NCI-H1105 treated with DMSO at 0.1 percent for 48 hours (cell line): Measurements from ENCODE around the gene WFDC12.
"Not testable (repeated sequence)": the region's sequence is repeated elsewhere in the genome, so short reads cannot be mapped to it uniquely, and the experiment has no call there.

Source experiments
- DNase-seq: peaks from one replicate; lab custom pipeline; 2025; lab: John Stamatoyannopoulos, UW

The WFDC12 gene, protein sequence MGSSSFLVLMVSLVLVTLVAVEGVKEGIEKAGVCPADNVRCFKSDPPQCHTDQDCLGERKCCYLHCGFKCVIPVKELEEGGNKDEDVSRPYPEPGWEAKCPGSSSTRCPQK

GRCh38 chr20:45124365-45124764 lies at the start of gene WFDC12:
TSS of gene WFDC12 (minus strand) at chr20:45124465. CDS start at chr20:45124447, 18 bp downstream.
- DNase-seq: no peak

DNA sequence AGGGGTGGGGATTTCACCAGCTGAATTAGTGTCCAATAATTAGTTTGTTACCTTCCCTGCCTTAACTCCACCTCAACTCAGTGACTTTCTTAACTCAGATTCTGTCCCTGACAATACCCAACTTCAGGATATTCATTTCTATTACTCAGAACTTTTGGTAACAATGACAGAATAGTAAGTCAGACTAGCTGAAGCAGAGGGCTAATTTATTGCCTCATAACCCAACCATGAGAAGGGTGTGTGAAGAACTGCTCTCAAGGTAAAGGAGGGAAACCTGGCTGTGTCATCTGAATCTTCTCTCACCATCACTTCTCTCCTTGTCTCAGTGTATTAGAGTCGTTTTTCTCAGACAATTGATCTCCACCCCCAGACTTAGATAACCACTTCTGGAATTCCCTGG lies 49.3 kb upstream of the WFDC12 start:
- no peak for DNase-seq

- no peak for DNase-seq
These were observed 40.6 kb upstream of the WFDC12 start for GRCh38 chr20:45164906-45165305.

DNA sequence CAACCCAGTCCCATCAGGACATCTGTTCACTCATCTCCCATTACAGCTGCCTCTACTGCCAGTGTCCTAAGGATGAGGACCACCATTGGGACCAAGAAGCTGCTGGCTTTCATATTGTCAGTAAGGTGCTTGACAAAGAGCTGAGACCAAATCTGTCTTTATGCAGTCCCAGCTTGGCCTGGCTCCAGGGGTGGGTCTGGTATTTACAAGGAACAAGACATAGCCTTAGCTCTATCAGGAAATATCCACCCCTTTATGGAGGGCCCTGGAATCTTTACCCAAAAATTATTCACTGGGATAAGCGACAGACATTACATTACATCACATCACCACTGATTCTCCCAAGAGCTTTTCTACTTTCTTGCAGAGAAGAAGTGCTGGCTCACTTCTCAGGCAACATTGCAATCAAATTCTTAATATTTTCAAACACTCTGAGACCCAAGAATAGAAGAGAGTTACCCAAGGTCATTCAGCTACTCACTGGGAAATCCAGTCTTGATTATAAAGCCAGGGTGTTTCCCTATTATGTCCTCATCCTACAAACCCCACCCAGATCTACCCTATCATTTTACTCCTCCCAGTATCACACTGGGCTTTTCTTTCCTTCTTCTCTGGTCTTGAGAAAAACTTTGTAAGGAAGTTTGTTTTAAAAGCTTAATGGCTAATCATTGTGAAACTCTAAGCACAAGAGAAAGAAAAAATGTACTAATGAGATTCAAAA lies 39.0 kb upstream of the WFDC12 start:
- DNase-seq: no peak

DNA sequence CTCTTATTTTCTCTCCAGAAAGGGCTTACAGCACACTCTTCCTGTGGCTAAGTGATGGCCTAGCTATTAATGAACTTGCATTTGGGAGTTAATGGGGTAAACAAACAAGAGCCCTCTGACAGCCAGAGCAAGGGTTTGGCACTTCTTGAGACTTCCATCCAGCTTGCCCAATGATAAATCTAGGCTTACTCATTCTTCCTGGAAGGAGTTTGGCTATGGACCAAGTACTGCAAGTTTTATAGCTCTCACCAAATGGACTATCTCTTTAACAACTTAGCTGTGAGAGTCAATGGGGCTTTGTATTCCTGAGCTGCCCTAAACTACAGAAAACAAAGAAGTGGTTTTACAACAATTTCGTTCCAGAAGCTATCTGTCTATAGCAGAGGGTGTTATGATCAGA lies 33.7 kb upstream of the WFDC12 start:
- DNase-seq: peak; percentile 36

- DNase-seq: no peak
These were observed 32.4 kb upstream of the WFDC12 start for GRCh38 chr20:45156713-45157112.

DNA sequence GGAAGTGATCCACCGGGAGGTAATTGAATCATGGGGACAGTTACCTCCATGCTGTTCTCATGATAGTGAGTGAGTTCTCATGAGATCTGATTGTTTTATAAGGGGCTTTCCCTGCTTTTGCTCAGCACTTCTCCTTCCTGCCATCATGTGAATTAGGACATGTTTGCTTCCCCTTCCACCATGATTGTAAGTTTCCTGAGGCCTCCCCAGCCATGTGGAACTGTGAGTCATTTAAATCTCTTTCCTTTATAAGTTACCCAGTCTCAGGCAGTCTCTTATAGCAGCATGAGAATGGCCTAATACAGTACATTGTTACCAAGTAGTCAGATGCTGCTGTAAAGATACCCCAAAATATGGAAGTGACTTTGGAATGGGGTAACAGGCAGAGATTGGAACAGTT lies 30.5 kb upstream of the WFDC12 start:
- DNase-seq: not testable (repeated sequence)

- no peak for DNase-seq
These were observed 29.9 kb upstream of the WFDC12 start for GRCh38 chr20:45154183-45154582.

DNA sequence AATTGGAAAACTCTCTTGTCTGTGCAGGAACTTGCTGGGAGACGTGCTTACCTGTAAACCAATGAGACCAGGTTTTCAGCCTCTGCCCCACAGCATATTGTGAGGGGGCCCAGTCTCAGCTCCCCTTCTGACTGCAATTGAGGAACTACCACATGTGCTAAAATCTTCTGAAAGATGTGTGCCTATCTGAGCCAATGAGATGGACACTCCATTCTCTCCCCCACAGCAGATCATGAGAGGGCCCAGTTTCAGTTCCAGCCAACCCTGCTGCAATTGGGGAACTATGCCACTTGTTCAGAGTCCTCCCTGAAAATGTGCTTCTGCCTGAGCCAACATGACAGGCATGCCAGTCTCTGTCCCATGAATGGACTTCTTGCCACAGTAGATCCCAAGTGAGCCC lies 29.5 kb upstream of the WFDC12 start:
- DNase-seq: no peak

DNA sequence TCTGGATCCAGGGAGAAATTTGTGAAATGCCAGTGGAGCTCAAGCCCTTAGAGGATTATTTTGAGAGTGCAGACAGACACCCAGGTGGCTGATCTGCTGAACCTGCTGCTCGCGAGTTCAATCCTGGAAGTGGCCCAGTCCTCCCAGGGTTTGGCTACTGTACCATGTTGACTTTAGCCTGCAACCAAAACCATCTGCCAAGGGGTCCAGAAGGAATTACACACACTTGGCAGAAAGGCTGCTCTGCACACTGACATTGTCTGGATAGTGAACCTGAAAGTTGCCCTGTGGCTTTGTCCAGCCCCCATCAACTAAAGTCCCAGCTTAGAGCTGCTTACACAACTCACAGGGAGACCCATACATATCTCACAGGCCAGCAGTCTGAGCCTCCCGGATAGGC lies 28.9 kb upstream of the WFDC12 start:
- no peak for DNase-seq

- no peak for DNase-seq
These were observed 28.1 kb upstream of the WFDC12 start for GRCh38 chr20:45152405-45152804.

DNA sequence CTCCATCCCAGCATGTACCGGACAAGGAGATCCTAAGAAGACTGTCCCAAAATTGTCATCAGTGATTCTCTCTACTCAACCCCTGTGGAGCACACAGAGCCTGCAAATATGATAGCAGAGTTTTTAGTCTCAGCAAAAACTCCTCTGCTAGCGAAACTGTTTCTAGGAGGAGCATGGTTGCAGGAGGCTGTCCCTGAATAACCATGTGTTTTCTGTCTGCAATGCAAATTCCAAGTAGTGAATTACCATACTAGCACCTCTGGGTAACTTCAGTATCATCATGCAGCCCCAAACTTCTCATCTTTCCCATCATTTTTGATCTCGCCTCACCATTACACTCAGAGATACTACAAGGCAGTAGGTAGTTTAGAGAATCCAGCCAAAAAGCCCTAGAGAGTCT lies 24.8 kb upstream of the WFDC12 start:
- no peak for DNase-seq

DNA sequence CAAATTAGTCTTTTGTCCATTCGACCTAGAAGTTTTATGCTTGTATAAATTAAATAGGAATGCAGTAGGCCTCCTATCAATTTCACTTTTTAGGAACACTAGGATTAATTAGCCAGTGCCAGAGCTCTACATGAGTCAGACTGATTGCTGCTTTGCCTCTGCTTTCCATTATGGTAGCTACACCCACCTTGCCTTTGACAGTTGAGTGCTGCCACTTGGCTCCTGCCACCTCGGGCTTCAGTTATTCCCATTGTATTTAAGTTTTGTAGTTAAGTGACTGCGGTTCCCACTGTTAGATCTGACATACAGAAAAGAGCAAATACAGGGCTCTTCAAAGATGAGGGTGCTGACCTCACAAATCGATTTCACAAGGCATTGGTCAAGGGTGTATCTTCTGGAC lies 16.6 kb upstream of the WFDC12 start:
- DNase-seq: no peak

DNA sequence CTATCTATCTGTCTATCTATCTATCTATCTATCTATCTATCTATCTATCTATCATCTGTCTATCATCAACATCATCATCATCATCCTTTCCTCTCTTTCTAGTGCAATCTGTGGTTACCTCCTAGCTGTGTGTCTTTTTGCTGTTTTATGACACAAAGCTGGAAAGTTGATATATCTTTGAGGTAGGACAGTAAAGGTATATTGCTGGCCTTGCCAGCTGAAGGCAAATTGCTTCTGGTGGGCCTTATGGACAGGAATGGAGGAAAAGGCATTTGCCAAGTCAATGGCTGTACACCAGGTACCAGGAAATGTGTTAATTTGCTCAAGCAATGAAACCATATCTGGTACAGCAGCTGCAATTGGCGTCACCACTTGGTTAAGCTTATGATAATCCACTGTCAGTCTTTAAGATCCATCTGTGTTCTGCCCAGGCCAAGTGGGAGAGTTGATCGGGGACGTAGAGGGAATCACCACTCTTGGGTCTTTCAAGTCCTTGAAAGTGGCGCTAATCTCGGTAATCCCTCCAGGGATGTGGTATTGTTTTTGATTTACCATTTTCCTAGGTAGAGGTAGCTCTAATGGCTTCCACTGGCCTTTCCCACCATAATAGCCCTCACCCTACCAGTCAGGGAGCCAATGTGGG lies 15.6 kb upstream of the WFDC12 start:
- DNase-seq: not testable (repeated sequence)

DNA sequence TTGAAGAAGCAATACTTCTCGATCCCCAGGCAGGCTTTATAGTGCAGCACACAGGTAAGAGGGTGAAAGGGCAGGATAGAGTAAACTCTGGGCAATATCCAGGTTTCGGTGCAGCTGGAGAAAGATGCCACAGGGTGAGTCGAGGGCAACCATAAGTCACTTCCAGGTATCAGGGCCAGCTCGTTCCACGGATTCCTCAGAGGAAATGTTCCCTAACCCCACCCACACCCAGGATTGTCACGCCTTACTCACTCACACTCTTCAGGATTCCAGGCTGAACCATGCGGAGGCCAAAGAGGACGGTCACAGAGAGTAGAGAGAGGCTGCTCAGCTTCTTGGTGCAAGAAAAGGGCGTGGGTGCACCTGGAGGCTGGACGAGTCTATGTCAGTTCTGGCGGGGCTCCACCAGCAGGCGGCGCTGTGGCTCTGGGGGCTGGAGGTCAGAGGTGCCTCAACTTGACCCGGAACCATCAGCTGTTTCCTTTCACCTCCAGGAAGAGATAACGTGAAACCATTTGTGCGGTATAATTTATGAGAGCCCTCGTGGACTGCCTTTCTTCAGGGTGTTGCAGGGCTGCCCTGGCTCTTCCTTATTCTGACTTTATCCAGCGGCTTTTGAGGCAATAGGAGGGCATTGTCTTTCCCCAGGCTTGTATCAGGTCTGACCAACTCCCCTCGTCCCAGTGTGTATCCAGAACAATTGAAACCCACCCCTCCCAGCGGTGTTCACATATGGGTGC lies 14.5 kb upstream of the WFDC12 start:
- DNase-seq: peak; percentile 25

GRCh38 chr20:45136911-45137310 lies 12.6 kb upstream of the WFDC12 start:
- DNase-seq: no peak

DNA sequence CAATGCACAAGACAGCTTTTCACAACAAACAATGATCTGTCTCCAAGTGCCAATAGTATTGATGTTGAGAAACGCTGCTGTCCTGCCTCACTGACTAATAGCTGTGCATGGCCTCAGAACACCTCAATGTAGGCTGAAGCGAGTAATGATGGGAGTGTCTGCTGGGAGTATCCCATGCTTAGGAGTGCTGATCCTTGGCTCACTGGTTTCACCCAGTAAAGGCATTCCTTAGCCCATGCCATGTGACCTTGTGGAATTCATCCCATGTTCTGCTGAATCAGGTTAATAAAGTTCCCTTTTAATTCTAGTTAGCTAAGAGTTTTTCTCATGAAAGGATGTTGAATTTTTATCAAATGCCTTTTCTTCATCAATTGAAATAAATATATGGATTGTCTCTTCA lies 3.8 kb upstream of the WFDC12 start:
- DNase-seq: no peak

DNA sequence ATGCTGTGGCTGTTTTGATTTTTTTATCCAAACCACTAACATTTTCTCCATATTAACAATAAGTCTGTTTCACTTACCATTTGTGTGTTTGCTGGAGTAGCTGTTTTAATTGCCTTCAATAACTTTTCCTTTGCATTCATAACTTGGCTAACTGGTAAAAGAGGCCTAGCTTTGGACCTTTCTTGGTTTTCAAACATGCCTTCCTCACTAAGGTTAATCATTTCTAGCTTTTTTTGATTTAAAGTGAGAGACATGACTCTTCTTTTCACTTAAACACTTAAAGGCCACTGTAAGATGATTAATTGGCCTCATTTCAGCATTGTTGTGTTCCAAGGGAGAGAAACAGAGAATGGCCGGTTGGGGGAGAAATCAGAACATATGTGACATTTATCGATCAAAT lies 2.9 kb downstream of the WFDC12 start:
- no peak for DNase-seq

DNA sequence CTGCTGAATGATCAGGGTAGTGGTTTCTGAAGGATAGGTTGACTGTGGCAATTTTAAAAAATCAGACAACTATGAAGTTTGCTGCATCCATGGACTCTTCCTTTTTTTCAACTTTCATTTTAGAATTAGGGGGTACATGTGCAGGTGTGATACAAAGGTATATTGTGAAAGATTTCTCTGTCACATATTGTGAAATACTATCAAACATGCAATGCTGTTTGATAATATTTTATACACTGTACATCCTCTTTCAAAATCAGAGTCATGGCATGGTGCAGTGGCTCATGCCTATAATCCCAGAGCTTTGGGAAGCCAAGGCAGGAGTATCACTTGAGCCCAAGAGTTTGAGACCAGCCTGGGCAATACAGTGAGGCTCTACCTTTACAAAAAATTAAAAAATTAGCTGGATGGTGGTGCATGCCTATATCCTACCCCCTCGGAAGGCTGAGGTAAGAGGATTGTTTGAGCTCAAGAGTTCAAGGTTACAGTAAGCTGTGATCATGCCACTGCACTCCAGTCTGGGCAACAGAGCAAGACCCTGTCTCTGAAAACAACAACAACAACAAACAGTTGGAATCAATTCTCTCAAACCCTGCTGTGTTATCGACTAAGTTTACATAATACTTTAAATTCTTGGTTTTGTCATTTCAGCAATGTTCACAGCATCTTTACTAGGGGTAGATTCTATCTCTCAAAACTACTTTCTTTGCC lies 4.6 kb downstream of the WFDC12 start:
- DNase-seq: no peak

- no peak for DNase-seq
These were observed 6.2 kb downstream of the WFDC12 start for GRCh38 chr20:45118028-45118427.

DNA sequence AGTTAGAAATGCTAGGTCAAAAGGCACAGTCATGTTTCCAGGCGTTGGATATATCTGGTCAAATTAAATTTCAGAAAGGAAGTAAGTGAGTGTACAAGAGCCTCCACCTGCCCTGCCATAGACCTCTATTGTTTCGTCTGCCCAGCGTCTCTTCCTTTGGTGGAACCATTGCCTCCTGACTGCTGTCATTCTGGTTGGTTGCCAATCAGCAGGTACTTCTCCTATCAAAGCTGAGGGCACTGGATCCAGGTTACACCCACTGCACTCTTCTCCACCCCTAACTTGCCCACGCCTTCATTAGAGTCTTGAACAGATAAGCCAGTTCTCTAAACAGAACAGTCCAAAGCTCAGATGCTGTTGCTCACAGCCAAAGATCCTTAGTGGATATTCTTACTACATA lies 6.7 kb downstream of the WFDC12 start:
- no peak for DNase-seq

DNA sequence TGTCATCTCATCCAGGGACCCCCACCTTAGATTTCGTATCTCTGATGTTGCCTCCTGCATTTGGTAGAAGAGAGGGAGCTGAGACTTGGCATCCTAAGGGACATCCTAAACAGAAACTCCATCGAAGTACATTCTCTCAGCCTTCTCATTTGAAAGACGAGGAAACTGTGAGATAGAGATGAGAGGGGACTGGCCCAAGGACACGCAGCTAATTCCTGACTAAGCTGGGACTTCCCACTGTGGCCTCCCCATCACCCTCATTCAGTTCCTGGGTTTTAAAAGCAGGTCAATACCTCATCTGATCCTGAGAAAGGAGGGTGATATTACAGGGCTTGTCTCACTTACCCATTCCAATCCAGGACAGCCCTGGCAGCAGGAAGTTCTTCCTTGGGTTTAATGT lies 8.4 kb downstream of the WFDC12 start:
- DNase-seq: no peak
